WTC11 (cell line): ENCODE measurements around the gene UQCC3. TPM values are rescaled to one million over a fixed set of nuclear protein-coding genes. Genes with fewer than 3 reads are reported as not detected.

Source experiments
- ATAC-seq: fragments of 200-7000 bp; cut with Tn5 transposase; 2 replicates; pipeline ENCODE4 v1.10.0; 2021; ENCODE audit warnings: mild to moderate bottlenecking, moderate library complexity
- CTCF ChIA-PET: fragments of 300-600 bp; sonication (Branson Sonifier 250); formaldehyde crosslinking; loops from one replicate; lab custom pipeline; 2021; ENCODE audit warnings: antibody characterized with exemption; lab: Charles Lee
- POLR2A ChIA-PET: fragments of 350-600 bp; sonication (Branson Sonifier 250); formaldehyde crosslinking; loops from one replicate; lab custom pipeline; 2021; ENCODE audit warnings: antibody characterized with exemption; lab: Charles Lee
- DNase-seq: peaks from one replicate; pipeline ENCODE4 v3.0.0; 2021; ENCODE audit warnings: low spot score
- H3K27ac Mint-ChIP-seq: 2 replicates; pipeline ENCODE4 v1.8.0; 2021; ENCODE audit warnings: mixed read lengths
- H3K27me3 Mint-ChIP-seq: 2 replicates; pipeline ENCODE4 v1.8.0; 2021; ENCODE audit warnings: low read depth, mild to moderate bottlenecking, moderate library complexity, mixed read lengths
- H3K36me3 Mint-ChIP-seq: 2 replicates; pipeline ENCODE4 v1.8.0; 2021; ENCODE audit warnings: mixed read lengths
- H3K4me1 Mint-ChIP-seq: 2 replicates; pipeline ENCODE4 v1.8.0; 2022; ENCODE audit warnings: mixed read lengths
- H3K4me3 Mint-ChIP-seq: 2 replicates; pipeline ENCODE4 v1.8.0; 2021; ENCODE audit warnings: mild to moderate bottlenecking, moderate library complexity, mixed read lengths
- H3K9me3 Mint-ChIP-seq: 2 replicates; pipeline ENCODE4 v1.8.0; 2021; ENCODE audit warnings: mixed read lengths
- ATF1 ChIP-seq: sonication (generic); formaldehyde crosslinking; IDR thresholded peaks from 2 replicates; pipeline ENCODE4 v1.8.1; 2023; ENCODE audit warnings: mild to moderate bottlenecking, moderate library complexity, missing genetic modification reagents
- CREM ChIP-seq: sonication (generic); formaldehyde crosslinking; IDR thresholded peaks from 2 replicates; pipeline ENCODE4 v1.8.1; 2022; ENCODE audit warnings: mild to moderate bottlenecking, missing genetic modification reagents, moderate library complexity
- EMX1 ChIP-seq: fragments of 250-450 bp; sonication (Bioruptor Pico); IDR thresholded peaks from 2 replicates; pipeline ENCODE4 v1.8.0; 2021; ENCODE audit warnings: mild to moderate bottlenecking
- ERG ChIP-seq: fragments of 250-450 bp; sonication (Bioruptor Pico); IDR thresholded peaks from 2 replicates; pipeline ENCODE4 v1.8.0; 2021; ENCODE audit warnings: mild to moderate bottlenecking
- ETV6 ChIP-seq: sonication (generic); formaldehyde crosslinking; IDR thresholded peaks from 2 replicates; pipeline ENCODE4 v1.8.1; 2022; ENCODE audit warnings: mild to moderate bottlenecking, missing genetic modification reagents
- KAT7 ChIP-seq: sonication (generic); formaldehyde crosslinking; IDR thresholded peaks from 2 replicates; pipeline ENCODE4 v1.8.1; 2023; ENCODE audit warnings: missing genetic modification reagents, mild to moderate bottlenecking, borderline replicate concordance
- MLX ChIP-seq: sonication (generic); formaldehyde crosslinking; IDR thresholded peaks from 2 replicates; pipeline ENCODE4 v1.8.1; 2023; ENCODE audit warnings: mild to moderate bottlenecking, missing genetic modification reagents, moderate library complexity
- NFATC4 ChIP-seq: fragments of 250-450 bp; sonication (Bioruptor Pico); IDR thresholded peaks from 2 replicates; pipeline ENCODE4 v1.9.0; 2021; ENCODE audit warnings: mild to moderate bottlenecking
- OVOL2 ChIP-seq: fragments of 250-450 bp; sonication (Bioruptor Pico); IDR thresholded peaks from 2 replicates; pipeline ENCODE4 v1.9.0; 2021; ENCODE audit warnings: mild to moderate bottlenecking, borderline replicate concordance
- PRRX2 ChIP-seq: fragments of 250-450 bp; sonication (Bioruptor Pico); IDR thresholded peaks from 2 replicates; pipeline ENCODE4 v1.8.0; 2021; ENCODE audit warnings: mild to moderate bottlenecking
- RELA ChIP-seq: sonication (generic); formaldehyde crosslinking; IDR thresholded peaks from 2 replicates; pipeline ENCODE4 v1.8.1; 2022; ENCODE audit warnings: missing genetic modification reagents, mild to moderate bottlenecking, borderline replicate concordance
- SMAD3 ChIP-seq: sonication (generic); formaldehyde crosslinking; IDR thresholded peaks from 2 replicates; pipeline ENCODE4 v1.8.0; 2022; ENCODE audit warnings: missing genetic modification reagents, mild to moderate bottlenecking, borderline replicate concordance
- SP1 ChIP-seq: sonication (generic); formaldehyde crosslinking; conservative IDR thresholded peaks from 2 replicates; pipeline ENCODE4 v1.8.1; 2022; ENCODE audit warnings: missing genetic modification reagents
- STAT6 ChIP-seq: sonication (generic); formaldehyde crosslinking; conservative IDR thresholded peaks from 2 replicates; pipeline ENCODE4 v1.8.1; 2023; ENCODE audit warnings: mild to moderate bottlenecking, low read depth, missing genetic modification reagents, moderate library complexity
- TP53 ChIP-seq: sonication (generic); formaldehyde crosslinking; IDR thresholded peaks from 2 replicates; pipeline ENCODE4 v1.8.1; 2023; ENCODE audit warnings: mild to moderate bottlenecking, missing genetic modification reagents
- ZNF281 ChIP-seq: sonication (generic); formaldehyde crosslinking; IDR thresholded peaks from 2 replicates; pipeline ENCODE4 v1.8.0; 2023; ENCODE audit warnings: mild to moderate bottlenecking, missing genetic modification reagents
- ZNF416 ChIP-seq: fragments of 250-450 bp; sonication (Bioruptor Pico); IDR thresholded peaks from 2 replicates; pipeline ENCODE4 v1.9.0; 2021; ENCODE audit warnings: mild to moderate bottlenecking, inconsistent platforms
- ZNF423 ChIP-seq: fragments of 250-450 bp; sonication (Bioruptor Pico); IDR thresholded peaks from 2 replicates; pipeline ENCODE4 v2.1.2; 2022; ENCODE audit warnings: mild to moderate bottlenecking, moderate library complexity
- ZNF425 ChIP-seq: fragments of 250-450 bp; sonication (Bioruptor Pico); conservative IDR thresholded peaks from 2 replicates; pipeline ENCODE4 v1.9.0; 2021; ENCODE audit warnings: mild to moderate bottlenecking
- total RNA-seq: library from RNA; stranded (reverse); gene quantifications from 3 replicates; pipeline ENCODE4 v1.2.3, GENCODE V29; 2021
- TF ChIP-seq, protein P1 (sequence below): fragments of 250-450 bp; sonication (Bioruptor Pico); IDR thresholded peaks from 2 replicates; pipeline ENCODE4 v1.9.0; 2021; ENCODE audit warnings: mild to moderate bottlenecking
- TF ChIP-seq, protein P2 (sequence below): sonication (generic); formaldehyde crosslinking; IDR thresholded peaks from 2 replicates; pipeline ENCODE4 v1.8.1; 2023; ENCODE audit warnings: mild to moderate bottlenecking, missing genetic modification reagents, moderate library complexity

Gene UQCC3
- total RNA-seq, 1 experiment from 2014 or later, result 18.1 TPM

DNA sequence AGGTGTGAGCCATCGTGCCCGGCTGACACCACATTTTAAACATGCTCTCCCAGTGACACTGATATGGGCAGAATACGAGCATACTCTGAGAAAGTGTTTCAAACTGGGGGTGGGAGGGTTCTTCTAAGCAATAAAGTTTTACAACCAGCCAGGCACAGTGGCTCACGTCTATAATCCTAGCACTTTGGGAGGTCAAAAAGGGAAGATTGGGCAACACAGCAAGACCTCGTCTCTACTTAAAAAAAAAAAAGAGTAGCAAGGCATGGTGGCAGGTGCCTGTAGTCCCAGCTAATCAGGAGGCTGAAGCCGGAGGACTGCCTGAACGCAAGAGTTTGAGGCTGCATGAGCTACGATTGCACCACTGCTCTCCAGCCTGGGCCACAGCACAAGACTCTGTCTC lies 27.3 kb upstream of the UQCC3 start (continued):
- TF ChIP-seq CREM (no peak), ZNF423 (CRISPR knock-in tag) (no peak), KAT7 (no peak), ETV6 (no peak)
- TF ChIP-seq, protein P1, sequence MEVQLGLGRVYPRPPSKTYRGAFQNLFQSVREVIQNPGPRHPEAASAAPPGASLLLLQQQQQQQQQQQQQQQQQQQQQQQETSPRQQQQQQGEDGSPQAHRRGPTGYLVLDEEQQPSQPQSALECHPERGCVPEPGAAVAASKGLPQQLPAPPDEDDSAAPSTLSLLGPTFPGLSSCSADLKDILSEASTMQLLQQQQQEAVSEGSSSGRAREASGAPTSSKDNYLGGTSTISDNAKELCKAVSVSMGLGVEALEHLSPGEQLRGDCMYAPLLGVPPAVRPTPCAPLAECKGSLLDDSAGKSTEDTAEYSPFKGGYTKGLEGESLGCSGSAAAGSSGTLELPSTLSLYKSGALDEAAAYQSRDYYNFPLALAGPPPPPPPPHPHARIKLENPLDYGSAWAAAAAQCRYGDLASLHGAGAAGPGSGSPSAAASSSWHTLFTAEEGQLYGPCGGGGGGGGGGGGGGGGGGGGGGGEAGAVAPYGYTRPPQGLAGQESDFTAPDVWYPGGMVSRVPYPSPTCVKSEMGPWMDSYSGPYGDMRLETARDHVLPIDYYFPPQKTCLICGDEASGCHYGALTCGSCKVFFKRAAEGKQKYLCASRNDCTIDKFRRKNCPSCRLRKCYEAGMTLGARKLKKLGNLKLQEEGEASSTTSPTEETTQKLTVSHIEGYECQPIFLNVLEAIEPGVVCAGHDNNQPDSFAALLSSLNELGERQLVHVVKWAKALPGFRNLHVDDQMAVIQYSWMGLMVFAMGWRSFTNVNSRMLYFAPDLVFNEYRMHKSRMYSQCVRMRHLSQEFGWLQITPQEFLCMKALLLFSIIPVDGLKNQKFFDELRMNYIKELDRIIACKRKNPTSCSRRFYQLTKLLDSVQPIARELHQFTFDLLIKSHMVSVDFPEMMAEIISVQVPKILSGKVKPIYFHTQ (CRISPR knock-in tag), result no peak
- TF ChIP-seq, all 79 proteins: peak for 0

GRCh38 chr11:62645671-62645945 lies 25.9 kb upstream of the UQCC3 start:
- Mint-ChIP-seq H3K36me3 (peaks cover 34% of the 10 kb centered on the region), H3K4me3 (peak overlapping the region; percentile 99), H3K27ac (peak overlapping the region; percentile 96), H3K9me3 (no peaks in the 10 kb centered on the region), H3K4me1 (peaks cover 10% of the 10 kb centered on the region)
- CTCF ChIA-PET, result interaction anchor here (2.2 kb wide), 1 partner anchor 53 kb away, joined by 7 read pairs; the partner anchor contains the start of gene TUT1
- ATAC-seq, result no peak
- POLR2A ChIA-PET, result interaction anchor here (1.0 to 6.3 kb wide), 6 partner anchors 20 to 242 kb away, joined by 4 to 42 read pairs (median 9); partner anchors contain the start of genes B3GAT3, C11orf98, CSKMT and HNRNPUL2
- TF ChIP-seq ATF1 (CRISPR knock-in tag) (no peak), ERG (no peak), SMAD3 (CRISPR knock-in tag) (no peak), KAT7 (no peak), EMX1 (CRISPR knock-in tag) (no peak), ZNF416 (CRISPR knock-in tag) (no peak), MLX (CRISPR knock-in tag) (no peak), ZNF281 (CRISPR knock-in tag) (no peak), ZNF425 (CRISPR knock-in tag) (no peak), STAT6 (CRISPR knock-in tag) (no peak), TP53 (CRISPR knock-in tag) (no peak), OVOL2 (no peak), NFATC4 (CRISPR knock-in tag) (no peak), PRRX2 (CRISPR knock-in tag) (no peak), SP1 (no peak), RELA (CRISPR knock-in tag) (no peak)
- TF ChIP-seq, protein P2, sequence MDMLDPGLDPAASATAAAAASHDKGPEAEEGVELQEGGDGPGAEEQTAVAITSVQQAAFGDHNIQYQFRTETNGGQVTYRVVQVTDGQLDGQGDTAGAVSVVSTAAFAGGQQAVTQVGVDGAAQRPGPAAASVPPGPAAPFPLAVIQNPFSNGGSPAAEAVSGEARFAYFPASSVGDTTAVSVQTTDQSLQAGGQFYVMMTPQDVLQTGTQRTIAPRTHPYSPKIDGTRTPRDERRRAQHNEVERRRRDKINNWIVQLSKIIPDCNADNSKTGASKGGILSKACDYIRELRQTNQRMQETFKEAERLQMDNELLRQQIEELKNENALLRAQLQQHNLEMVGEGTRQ (CRISPR knock-in tag), result no peak
- TF ChIP-seq, all 79 proteins: peak for 0
- H3K27me3 Mint-ChIP-seq, result no peaks in the 10 kb centered on the region
- no peak for DNase-seq
